ENCODE data around the gene DPEP1.
"Not testable (repeated sequence)": the region's sequence is repeated elsewhere in the genome, so short reads cannot be mapped to it uniquely, and the experiment has no call there.

The DPEP1 gene

GRCh38 chr16:89613231-89613953 is at the start of gene DPEP1:
DPEP1 (plus strand) TSS chr16:89613642; CDS start chr16:89630411, 16,769 bp downstream.
- DNase-seq (ENCODE audit: low spot score) = no peak

- no peak for DNase-seq (ENCODE audit: low spot score)
Measured at GRCh38 chr16:89564476-89565255, 48.8 kb upstream of the DPEP1 start.

GRCh38 chr16:89565256-89565505 is 48.3 kb upstream of the DPEP1 start:
- DNase-seq (ENCODE audit: low spot score) = no peak

- no peak for DNase-seq (ENCODE audit: low spot score)
Measured at GRCh38 chr16:89565506-89566372, 47.7 kb upstream of the DPEP1 start.

GRCh38 chr16:89567656-89568594 is 45.5 kb upstream of the DPEP1 start:
- DNase-seq (ENCODE audit: low spot score) = no peak

GRCh38 chr16:89569506-89570341 is 43.7 kb upstream of the DPEP1 start:
- no peak for DNase-seq (ENCODE audit: low spot score)

GRCh38 chr16:89570342-89570923 is 43.0 kb upstream of the DPEP1 start:
- DNase-seq (ENCODE audit: low spot score) = no peak

- not testable (repeated sequence) for DNase-seq (ENCODE audit: low spot score)
Measured at GRCh38 chr16:89570983-89571598, 42.4 kb upstream of the DPEP1 start.

GRCh38 chr16:89571636-89572035 is 41.8 kb upstream of the DPEP1 start:
- no peak for DNase-seq (ENCODE audit: low spot score)

GRCh38 chr16:89572073-89572484 is 41.4 kb upstream of the DPEP1 start:
- no peak for DNase-seq (ENCODE audit: low spot score)

GRCh38 chr16:89572485-89573205 is 40.8 kb upstream of the DPEP1 start:
- DNase-seq (ENCODE audit: low spot score) = no peak

- DNase-seq (ENCODE audit: low spot score) = no peak
Measured at GRCh38 chr16:89573826-89574680, 39.4 kb upstream of the DPEP1 start.

- no peak for DNase-seq (ENCODE audit: low spot score)
Measured at GRCh38 chr16:89574681-89575246, 38.7 kb upstream of the DPEP1 start.

GRCh38 chr16:89575247-89576152 is 37.9 kb upstream of the DPEP1 start, which contains the start of gene CPNE7:
CPNE7 (plus strand) TSS chr16:89575758; CDS start chr16:89575898, 140 bp downstream.
- DNase-seq (ENCODE audit: low spot score) = no peak

GRCh38 chr16:89576153-89577054 is 37.0 kb upstream of the DPEP1 start:
- no peak for DNase-seq (ENCODE audit: low spot score)
